CD1c-positive myeloid dendritic cell (primary cell): ENCODE results near the gene TMEM8B.

ENCODE experiments used
- DNase-seq: peaks from one replicate; pipeline ENCODE4 v3.0.0-alpha.2; 2016; ENCODE audit errors: extremely low spot score

Gene TMEM8B

DNA sequence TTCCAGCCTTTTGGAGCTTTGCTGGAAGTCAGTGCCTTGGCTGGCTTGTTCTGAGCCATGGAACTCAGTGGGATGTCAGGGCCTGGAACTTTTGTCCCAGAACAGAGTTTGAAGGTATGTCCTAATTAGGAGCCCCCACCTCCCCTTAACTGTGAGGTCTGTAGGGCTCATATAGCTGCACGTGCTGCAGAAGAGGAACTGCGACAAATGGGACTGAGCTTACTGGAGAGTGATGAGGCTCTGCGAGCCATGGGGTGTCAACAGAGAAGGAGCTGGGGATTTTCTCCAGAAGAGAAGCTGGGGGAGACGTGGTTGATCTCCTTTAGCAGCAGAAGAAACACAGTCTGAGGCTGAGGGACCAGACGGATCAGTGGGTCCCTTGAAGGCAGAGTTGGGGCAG, 10.9 kb downstream of the TMEM8B start:
- peak; percentile 42 for DNase-seq

DNA sequence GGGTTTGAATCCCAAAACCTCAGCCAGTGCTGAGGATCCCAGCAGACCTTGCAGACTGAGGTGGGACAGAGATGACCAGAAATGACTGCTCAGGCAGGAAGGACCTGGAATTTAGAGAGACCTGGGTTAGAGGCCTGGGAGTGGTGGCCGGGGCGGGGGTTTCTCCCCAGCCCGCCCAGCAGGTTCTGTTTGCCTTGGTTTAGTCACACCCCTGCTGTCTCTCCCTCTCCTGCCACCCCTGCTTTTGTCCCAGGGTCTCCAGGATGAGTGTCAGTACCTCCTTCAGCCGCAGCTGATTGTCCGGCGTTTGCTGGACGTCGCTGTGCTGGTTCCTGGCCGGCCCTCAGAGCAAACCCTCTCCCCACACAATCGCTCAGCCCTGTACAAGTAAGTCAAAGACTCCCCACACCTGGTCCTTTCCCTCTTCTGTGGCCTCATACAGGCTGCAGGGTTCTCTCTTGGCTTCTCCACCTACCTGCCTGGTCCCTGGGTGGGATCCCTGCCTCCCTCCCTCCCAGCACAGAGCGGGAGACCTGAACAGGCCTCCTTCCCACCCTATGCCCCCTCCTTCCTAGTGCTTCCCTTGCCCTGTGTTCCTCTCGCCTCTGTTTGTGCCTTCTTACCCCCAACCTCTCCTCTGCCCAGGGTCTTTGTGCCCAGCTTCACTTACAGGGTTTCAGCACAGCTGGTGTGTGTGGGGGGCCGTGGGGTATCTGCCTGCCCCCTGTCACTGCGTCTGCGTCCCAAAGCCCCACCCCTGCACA, 12.0 kb downstream of the TMEM8B start:
- DNase-seq, result no peak

DNA sequence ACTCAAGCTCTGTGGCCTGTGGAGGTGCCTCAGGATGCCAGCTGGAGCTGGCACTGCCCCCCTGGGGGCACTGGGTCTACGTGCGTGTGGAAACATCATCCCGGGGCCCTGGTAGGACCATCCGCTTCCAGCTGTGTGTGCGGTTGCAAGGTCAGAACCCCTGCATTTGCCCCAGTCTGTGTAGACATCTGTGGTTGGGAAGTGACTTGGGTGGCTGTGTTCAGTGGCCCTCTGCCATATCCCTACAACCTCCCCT, 12.5 kb downstream of the TMEM8B start:
- no peak for DNase-seq

DNA sequence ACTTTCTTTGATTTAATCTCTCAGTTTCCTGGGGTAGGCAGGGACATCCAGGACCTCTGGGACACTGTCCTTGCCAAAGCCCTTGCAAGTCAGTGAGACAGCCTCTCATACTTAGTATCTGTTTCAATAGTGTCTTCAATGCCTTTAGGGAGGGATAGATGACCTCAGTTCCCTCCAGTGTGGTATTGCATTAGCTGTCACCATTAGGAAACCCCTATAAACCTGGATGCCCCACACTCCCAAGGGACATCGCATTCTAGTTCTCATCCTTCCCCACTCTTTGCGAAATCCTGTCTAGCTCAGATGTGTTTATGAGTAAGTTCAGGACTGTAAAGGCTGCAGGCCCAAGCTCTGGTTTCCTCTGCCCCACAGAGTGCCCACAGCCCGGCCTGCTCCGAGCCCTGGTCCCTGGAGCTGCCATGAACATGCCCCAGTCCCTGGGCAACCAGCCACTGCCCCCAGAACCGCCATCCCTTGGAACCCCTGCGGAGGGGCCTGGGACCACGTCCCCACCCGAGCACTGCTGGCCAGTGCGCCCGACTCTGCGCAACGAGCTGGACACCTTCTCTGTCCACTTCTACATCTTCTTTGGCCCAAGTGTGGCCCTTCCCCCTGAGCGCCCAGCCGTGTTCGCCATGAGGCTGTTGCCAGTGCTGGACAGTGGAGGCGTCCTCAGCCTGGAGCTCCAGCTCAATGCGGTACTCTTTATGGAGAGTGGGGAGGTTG, 13.2 kb downstream of the TMEM8B start:
- DNase-seq, result no peak

DNA sequence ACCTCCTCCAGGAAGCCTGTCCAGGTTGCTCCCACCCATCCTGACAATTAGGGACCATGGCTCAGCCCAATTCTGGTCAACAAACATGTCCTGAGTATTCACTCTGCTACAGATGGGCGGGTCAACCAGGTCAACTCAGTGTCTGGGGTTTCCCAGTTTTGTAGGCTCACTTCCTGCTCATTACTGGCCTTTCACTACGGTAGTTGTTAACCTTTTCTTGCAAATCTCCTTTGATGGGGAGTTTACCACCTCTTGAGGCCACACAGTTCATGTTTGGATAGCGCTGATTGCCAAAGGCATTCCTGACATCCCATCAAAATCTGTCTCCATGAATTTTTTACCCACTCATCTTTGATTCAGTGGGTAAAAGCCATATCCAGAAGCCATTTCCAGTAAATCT, 13.8 kb downstream of the TMEM8B start:
- peak; percentile 60 for DNase-seq

DNA sequence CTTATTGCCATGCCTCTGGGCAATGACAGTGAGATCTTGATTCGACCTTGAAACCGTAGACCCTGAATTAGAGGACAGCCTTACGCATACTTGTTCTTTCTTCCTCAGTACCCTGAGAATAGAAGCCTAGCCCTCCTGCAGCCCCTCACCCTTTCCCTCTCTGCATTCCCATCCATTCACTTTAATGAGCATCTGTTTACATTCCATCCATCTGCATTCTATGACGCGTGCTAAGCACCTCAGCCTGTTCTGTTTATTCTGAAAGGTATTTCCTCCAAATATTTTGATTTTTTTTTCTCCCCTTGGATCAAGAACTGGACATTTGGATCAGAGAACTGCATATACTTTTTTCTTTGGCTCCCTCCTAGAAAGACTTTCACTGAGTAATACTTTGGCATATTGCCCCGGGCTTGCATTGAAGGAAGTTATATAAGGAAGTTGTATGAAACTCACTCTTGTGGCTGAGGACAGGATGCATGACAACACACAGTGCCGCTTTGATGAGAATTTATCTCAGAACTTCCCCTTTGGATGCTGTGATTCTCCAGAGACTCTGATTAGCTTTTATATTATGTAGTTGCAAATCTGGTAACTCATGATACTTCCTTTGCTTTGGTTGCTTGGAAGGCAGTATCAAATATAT, 15.7 kb downstream of the TMEM8B start:
- peak; percentile 94 for DNase-seq

DNA sequence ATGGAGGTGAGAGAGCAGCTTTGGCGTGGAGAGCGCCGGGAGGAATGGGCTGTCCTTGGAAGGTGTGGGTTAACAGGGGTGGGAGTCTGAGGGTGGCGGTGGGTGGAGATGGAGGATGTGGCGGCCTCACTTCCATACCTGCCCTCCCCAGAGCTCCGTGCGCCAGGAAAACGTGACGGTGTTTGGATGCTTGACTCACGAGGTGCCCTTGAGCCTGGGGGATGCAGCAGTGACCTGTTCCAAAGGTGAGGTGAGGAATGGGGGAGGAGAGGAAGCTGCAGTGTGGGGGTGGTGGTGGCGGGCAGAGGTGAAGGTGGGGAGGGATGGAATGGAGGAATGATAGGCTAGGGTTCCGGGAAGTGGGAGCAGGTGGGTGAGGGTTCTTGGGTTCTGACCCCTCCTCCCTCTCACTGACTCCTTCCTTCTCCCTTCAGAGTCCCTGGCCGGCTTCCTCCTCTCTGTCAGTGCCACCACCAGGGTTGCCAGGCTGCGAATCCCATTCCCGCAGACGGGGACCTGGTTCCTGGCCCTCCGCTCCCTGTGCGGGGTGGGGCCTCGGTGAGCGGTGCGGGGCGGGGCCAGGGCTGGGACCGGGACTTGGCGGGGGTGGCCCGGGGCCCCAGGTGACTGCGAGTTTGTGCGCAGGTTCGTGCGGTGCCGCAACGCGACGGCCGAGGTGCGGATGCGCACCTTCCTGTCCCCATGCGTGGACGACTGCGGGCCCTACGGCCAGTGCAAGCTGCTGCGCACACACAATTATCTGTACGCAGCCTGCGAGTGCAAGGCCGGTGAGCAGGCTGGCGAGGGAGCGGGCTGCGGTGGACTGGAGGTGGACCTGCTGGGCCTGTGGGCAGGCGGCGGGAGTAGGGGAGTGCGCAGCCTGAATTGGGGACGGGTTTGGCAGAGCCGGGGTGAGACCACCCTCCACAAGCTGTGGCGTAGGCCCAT, 17.1 kb downstream of the TMEM8B start:
- DNase-seq, result peak; percentile 15

DNA sequence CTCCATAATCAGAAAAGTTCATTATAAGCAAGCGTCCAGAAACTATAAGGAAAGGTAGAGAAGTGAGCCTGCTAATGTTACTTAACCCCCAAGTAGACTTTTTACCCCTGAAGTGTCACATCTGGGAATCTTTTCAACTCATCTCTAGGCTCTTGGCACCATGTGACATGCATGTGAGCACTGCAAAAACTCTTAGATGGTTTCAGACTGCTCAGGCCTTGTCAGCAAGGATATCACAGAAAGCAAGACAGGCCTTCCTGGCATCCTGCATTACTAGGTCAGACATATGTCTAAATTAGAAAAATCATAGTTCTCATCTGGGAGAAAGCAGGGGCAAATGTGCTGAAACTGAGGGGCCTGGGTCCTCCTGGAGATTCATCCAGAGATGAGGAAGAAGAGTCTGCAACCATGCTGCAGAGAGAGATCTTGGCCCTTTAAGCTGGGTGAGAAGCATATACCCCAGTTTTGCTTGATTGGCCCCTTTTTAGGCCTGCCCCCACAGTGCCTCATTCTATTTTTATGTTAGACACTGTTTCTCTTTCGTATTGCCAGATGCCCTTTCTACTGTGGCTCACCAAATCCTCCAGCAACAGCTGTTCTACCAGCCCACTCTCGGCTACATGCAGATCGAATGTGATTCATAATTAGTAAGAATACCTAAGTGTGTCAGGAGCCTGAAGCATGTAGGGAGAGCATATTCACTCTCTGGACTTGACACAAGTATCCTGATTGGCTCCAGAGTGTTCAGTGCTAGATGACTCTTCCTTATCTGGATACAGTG, 19.0 kb downstream of the TMEM8B start:
- DNase-seq, result peak; percentile 9

DNA sequence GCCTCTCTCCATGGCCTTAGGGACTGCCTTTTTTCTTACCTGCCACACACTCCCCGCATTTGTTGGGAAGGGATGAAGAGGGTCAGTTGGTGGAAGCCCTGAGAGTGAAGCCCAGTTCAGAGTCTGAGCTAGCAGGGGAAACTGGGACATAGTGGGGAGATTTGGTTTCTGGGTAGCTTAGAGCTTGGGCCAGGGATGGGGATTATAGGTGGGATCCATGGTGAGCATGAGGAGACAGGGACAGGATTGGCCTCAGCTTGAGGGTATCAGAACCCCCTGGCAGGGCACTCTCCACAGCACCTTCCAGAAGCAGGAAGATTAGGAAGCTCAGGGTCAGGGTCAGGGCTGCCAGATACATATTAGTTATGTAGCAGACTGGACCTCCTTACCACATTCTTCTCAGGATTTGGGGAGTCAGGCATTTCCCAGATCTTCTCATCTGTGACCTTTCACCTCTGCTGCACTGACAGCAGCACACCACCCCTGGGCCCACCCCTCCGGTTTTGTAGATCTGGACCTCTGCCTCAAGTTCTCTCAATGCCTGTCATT, 23.3 kb downstream of the TMEM8B start:
- no peak for DNase-seq

DNA sequence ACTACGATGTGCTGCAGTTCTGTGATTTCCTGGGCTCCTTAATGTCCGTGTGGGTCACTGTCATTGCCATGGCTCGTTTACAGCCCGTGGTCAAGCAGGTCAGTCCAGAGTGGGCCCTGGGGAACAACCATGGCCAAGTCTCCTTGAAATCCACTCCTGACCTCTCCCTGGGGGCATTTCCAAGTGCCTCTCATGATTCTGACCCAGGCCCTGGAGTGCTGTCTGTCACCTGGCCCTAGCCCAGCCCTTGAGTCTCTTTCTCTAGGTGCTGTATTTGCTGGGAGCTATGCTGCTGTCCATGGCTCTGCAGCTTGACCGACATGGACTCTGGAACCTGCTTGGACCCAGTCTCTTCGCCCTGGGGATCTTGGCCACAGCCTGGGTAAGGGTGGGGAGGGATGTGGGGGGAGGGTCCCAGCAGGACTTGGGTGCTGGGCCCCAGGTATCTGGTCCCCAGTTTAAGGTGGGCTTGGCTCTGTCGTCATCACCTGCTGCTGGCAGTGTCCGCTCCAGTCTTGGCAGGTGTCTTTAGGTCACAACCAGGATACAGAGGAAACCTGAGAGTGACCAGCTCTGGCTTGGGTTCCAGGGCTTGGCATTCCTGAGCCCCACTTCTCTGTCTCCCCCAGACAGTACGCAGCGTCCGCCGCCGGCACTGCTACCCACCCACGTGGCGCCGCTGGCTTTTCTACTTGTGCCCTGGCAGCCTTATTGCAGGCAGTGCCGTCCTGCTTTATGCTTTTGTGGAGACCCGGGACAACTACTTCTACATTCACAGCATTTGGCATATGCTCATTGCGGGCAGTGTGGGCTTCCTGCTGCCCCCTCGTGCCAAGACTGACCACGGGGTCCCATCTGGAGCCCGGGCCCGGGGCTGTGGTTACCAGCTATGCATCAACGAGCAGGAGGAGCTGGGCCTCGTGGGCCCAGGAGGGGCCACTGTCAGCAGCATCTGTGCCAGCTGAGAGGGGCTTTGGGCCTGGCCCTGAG, 24.1 kb downstream of the TMEM8B start:
- no peak for DNase-seq

DNA sequence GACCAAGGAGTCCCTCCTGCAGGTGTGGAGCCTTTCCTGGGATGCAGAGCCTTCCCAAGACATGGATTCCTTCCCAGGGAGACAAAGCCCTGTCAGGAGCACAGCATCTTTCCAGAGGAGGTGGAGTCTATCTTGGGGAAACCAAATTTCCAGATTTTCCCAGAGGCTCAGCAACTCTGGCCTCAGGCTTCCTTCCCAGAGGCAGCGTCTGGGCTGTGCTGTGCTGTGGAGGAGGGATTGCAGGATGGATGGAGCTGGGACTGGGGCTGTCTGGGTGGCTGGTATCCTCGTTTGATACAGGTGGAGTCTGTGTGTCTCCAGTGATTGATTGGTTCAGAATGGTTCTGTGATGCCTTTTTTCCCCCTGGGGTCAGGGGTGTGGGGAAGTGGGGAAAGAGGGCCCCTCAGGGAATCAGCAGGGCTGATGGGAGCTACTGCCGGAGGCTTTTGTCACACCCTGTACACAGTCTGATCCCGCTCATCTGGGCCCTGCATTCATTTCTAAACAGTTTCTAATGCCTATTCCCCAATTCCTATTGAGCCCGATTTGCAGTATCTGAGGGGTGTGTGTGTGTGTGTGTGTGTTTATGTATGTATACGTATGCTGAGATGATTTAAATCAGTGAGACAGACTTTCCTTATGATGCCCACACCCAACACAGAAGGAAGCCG, 25.2 kb downstream of the TMEM8B start:
- DNase-seq, result no peak

DNA sequence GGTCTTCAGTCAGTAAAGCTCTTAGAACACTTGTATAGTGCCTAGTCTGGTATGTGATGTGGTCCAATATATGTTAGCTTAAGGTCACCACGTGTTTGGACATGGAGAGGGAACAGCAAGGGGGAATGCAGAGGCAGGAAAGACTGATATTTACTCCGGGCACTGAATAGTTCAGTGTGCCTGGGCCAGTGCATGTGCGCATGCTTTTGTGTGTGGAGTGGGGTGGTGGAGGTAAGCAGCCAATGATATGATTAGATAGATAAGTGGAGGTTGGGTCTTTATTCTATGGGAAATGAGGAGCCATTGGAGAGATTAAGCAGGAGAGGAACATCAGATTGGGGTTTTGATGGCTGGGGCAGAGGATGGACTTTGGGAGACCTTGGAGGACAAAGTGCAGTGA, 27.2 kb downstream of the TMEM8B start:
- DNase-seq, result no peak

DNA sequence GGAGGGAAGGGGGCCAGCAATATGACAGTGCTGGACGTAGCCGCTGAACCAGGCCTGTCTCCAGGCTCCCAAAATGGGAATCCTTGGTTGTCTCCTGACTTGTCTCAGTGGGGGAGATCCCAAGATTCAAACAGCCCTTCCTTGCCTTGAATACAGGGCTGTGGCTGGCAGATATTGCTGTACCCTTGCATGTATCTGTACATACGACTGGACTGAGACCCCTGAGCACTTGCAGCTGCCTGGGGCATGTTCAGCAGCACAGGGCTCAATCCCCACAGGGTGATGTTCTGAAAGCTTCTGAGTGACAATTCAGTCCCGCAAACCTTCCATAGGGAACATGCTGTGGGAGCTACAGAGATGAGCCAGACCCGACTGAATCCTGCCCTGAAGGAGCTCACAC, 27.9 kb downstream of the TMEM8B start:
- no peak for DNase-seq

DNA sequence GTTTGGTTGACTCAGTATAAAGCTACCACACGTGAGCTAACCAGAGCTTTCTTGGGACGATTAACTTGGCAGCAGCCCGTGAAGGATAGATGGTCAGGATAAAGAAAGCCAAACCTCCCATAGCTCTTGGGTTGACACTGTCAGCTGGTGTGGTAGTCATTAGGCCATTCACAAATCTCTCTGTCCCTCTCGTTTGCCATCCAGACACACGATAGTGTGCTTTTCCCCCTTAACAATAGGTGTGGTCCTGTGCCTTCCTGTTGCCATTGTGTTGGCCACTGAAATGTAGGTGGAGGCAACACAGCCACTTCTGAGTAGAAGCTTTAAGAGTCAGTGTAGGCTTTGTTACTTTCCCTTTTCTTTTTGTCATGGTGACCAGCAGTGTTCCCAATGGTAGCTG, 29.4 kb downstream of the TMEM8B start:
- DNase-seq, result no peak

DNA sequence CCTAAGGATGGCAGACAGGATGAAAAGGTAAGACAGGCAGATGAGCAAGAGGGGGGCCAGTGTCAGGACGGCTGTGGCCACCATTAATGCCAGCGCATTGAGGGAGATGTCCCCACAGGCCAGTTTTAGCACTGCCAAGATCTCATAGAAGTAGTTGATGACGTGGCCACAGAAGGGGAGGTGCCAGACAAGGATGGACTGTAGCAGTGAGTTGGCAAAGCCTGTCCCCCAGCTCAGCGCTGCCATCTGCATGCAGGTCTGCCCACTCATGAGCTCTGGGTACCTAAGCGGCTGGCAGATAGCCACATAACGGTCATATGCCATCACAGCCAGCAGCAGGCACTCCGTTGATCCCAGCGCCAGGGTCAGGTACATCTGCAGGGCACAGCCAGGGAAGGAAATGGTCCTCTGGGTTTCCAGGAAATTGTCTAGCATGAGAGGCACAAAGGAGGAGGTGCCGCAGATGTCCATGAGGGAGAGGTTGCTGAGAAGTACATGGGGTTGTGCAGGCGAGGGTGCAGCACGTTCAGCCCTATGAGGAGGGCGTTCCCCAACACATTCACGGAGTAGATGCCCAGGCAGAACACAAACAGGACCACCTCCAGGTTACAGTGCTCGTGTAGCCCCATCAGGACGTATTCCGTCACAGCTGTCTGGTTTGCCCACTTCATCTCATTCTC, 30.4 kb downstream of the TMEM8B start:
- peak; percentile 19 for DNase-seq

DNA sequence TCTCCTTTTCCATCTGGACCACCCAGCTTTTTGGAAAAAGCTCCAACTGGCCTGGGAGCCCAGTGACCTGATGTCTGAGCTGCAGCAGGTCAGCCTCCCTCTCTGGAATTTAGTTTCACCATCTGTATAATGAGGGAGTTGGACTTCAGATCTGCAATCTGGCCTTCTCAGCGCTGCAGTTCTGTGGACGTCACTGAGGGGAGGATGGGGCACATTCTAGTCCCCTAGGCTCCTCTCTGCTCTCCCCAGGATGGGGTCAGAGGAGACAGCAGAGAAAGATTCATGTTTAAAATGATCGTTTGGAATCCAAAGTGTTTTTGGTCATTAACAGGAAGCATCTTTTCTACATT, 30.9 kb downstream of the TMEM8B start:
- DNase-seq, result no peak

DNA sequence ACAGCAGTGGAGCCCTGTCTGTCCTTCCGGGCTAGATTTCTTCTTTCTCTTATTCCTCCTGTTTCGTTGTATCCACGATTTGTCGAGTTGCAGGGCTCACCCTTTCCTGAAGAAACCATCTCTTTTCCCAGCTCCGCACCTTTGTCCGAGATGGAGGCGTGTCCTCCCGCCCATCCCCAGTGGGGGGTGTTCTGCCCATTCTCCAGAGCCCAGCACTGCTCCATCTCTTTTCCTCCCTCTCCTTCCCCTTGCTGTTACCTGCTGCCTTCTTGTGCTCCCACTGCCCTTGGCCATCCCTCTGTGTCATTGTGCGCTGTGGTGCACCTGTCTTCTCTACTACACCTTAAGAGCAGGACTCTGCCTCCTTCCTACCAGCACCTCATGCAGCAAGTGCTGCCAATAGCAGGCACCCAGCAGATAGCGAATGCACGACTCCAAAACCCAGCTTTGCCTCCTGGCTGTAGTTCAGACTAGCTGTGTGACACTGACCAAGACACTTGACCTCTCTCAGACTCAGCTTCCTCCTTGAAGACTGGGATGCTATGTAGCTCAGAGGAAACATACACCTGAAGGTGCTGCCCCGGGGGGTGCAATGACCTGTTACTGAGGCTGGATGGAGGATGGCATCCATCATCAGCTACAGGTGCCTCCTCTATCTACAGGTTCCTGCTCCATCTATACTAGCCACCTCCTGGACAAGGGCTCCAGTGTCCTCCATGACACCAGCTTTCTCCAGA, 32.3 kb downstream of the TMEM8B start:
- DNase-seq, result no peak

DNA sequence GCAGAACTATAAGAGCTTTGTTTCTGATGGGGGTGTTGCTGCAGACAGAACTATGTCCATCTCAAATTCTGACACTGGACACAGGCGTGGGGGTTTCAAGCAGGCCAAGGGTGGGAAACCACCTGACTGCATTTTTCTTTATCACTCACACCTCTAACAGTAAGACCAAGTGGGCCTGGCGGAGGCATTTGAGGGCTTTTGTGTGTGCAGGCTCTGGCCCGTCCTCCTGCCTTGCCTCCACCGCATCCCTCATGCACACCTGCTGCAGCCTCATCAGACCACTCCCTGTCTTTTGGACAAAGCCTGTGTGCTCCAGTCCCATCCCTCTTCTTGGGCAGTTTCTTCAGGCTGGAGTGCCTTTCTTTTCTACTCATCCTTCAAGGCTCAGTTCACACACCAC, 33.3 kb downstream of the TMEM8B start:
- no peak for DNase-seq
